Common myeloid progenitor, CD34-positive (primary cell): Measurements from ENCODE around the gene VPS13D.

Experiments
- CTCF ChIA-PET: fragments of 350-600 bp; sonication (Branson Sonifier 250); formaldehyde crosslinking; loops from one replicate; lab custom pipeline; 2021; ENCODE audit warnings: antibody characterized with exemption; lab: Charles Lee
- POLR2A ChIA-PET: fragments of 350-600 bp; sonication (Branson Sonifier 250); formaldehyde crosslinking; loops from one replicate; lab custom pipeline; 2021; ENCODE audit warnings: antibody characterized with exemption; lab: Charles Lee
- DNase-seq, 3 donors: peaks; one replicate each; pipeline versions ENCODE4 v3.0.0 to v3.0.0-alpha.2; 2013
- H3K27ac ChIP-seq, 2 experiments: 1 replicate in 1 of 2; 2 replicates in 1 of 2; pipeline ENCODE4 v1.7.0; 2013; ENCODE audit warnings: inconsistent platforms in 2 of 2, low read length in 2 of 2, mild to moderate bottlenecking in 2 of 2, low read depth in 1 of 2, moderate library complexity in 1 of 2; ENCODE audit not compliant: severe bottlenecking in 2 of 2, insufficient read depth in 1 of 2, poor library complexity in 1 of 2
- H3K27me3 ChIP-seq, 5 experiments: replicated peaks in 2 of 5; 1 replicate in 3 of 5; 2 replicates in 2 of 5; pipeline versions ENCODE4 v1.6.1 to v1.7.0; 2013; ENCODE audit warnings: low read length in 4 of 5, mild to moderate bottlenecking in 2 of 5, moderate library complexity in 2 of 5, inconsistent platforms in 1 of 5; ENCODE audit not compliant: insufficient read depth in 5 of 5, control insufficient read depth in 4 of 5
- H3K36me3 ChIP-seq, 4 experiments: 1 replicate in 2 of 4; 2 replicates in 2 of 4; pipeline versions ENCODE4 v1.6.1 to v1.7.0; 2013; ENCODE audit warnings: low read length in 3 of 4, control low read depth in 1 of 4, mild to moderate bottlenecking in 1 of 4; ENCODE audit not compliant: control insufficient read depth in 4 of 4, insufficient read depth in 4 of 4
- H3K4me1 ChIP-seq, 4 experiments: 1 replicate in 3 of 4; 2 replicates in 1 of 4; pipeline versions ENCODE4 v1.6.1 to v1.7.1; 2013; ENCODE audit warnings: low read length in 3 of 4, mild to moderate bottlenecking in 3 of 4, control low read depth in 1 of 4, inconsistent platforms in 1 of 4, moderate library complexity in 1 of 4; ENCODE audit not compliant: control insufficient read depth in 4 of 4, insufficient read depth in 4 of 4; ENCODE audit errors: control extremely low read depth in 1 of 4
- H3K4me3 ChIP-seq, 7 experiments: 1 replicate in 4 of 7; 2 replicates in 3 of 7; pipeline versions ENCODE4 v1.5.1 to v1.7.0; 2013; ENCODE audit warnings: mild to moderate bottlenecking in 7 of 7, low read length in 6 of 7, moderate library complexity in 6 of 7, inconsistent platforms in 2 of 7, low read depth in 2 of 7, control low read depth in 1 of 7; ENCODE audit not compliant: insufficient read depth in 4 of 7, control insufficient read depth in 1 of 7; ENCODE audit errors: extremely low read depth in 1 of 7
- H3K9me3 ChIP-seq, 5 experiments: 1 replicate in 4 of 5; 2 replicates in 1 of 5; pipeline versions ENCODE4 v1.6.1 to v1.7.1; 2013; ENCODE audit warnings: low read length in 4 of 5, mild to moderate bottlenecking in 2 of 5, inconsistent platforms in 1 of 5, low read depth in 1 of 5, moderate library complexity in 1 of 5; ENCODE audit not compliant: control insufficient read depth in 4 of 5, insufficient read depth in 2 of 5; ENCODE audit errors: control extremely low read depth in 1 of 5
- WGBS: methylation state at CpG from one replicate; pipeline ENCODE4 v1.1.5; 2013; ENCODE audit not compliant: insufficient coverage; 5-methylcytosine and 5-hydroxymethylcytosine counted together

Gene VPS13D

DNA sequence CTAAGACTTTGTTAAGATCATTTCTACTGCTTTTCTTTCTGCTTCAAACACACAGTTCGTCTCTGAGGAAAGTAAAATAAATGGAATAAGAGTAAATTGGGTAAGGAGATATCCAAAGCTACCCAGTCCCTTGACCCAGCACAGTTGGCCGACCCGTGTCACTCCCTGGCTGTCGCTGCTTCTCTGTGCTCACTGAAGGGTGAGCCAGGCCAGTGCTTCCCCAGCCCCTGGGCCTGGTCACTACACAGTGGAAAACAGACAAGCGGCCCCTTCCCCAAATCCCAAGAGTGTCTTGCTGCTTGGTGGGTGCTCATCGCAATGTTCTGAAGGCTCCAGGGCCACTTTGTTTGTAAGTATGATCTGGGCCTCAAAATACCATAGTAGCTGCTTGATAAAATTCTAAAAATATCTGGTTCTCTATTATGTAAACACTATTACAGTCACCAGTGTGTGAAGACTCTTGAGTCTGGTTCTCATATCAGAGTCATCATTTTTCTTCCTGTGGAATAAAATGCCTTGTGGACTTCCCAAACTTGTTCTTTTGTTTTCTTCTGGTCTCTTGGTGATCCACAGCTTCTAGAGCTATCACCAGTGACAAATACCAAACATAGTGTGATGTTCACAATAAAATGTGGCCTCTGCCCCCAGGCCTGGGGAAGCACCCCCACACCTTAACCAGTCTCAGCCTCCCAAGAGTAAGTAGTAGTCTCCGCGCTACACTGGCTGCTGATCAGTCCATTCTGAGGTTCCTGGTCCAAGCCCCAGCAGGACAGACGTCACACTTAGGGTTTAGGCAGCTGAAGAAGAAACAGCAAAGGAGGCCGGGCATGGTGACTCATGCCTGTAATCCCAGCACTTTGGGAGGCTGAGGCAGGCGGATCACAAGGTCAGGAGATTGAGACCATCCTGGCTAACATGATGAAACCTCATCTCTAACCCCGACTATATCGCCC is 282.0 kb downstream of the VPS13D start:
- Histone ChIP-seq H3K36me3 (peaks cover 0 to 15% (median 11%) of the 10 kb centered on the region in 4 experiments), H3K9me3 (no peaks in the 10 kb centered on the region), H3K4me3 (no peak overlapping the region), H3K27ac (peak overlapping the region in 1 of 2 experiments; percentile 59), H3K27me3 (no peaks in the 10 kb centered on the region), H3K4me1 (peaks cover 5 to 14% (median 10%) of the 10 kb centered on the region in 4 experiments)
- POLR2A ChIA-PET: interaction anchor here (1.1 kb wide), 1 partner anchor 34 kb away, joined by 3 read pairs; no protein-coding TSS in a partner anchor
- no peak for DNase-seq
- 100% methylated on average over 6 of the region's 13 CpGs for WGBS
- CTCF ChIA-PET: interaction anchor here (1.0 kb wide), 1 partner anchor 33 kb away, joined by 3 read pairs; no protein-coding TSS in a partner anchor

DNA sequence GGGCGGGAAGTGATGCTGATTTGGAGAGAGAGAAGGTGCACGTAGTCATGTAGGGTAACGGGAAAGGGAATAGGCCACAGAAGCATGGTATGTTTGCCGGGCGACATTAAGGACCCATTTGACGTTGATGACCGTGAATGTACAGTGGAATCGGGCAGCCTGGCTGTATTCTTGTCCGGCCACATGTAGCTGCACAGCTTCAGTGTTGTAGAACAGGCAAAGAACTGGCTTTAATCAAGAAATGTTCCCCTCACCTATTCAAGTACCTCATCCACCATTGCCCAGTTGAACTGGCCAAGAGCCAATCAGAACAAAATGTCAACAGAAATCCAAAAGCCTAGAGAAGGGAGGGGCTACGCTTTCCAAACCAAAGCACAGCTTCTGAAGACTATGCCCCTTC is 283.4 kb downstream of the VPS13D start:
- CTCF ChIA-PET: interaction anchor here (1.4 kb wide), 1 partner anchor 10 kb away, joined by 3 read pairs; no protein-coding TSS in a partner anchor

DNA sequence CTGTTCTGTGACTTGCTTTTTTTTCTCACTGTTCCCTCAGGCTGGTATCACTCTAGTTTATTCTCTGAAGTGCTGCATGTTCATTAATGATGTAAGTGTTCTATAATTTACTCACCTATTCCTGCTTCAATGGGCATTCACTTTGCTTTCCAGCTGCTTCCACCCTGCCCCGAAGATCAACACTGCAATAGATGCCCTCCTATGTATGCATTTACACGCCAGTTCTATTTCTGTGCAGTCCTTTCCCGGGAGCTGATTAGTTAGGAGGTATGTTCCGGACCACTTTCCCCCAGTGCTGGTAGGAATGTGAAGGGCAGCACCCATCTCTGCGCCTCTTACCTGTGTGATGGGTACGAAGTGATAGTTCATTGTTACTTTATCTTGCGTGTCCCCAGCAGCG is 284.8 kb downstream of the VPS13D start:
- H3K4me1 ChIP-seq: peaks cover 5 to 14% (median 10%) of the 10 kb centered on the region in 4 experiments
- no peaks in the 10 kb centered on the region for H3K27me3 ChIP-seq
- no peaks in the 10 kb centered on the region for H3K9me3 ChIP-seq
- DNase-seq: no peak
- ChIA-PET CTCF (no interaction called here), POLR2A (no interaction called here)
- no peaks in the 10 kb centered on the region for H3K36me3 ChIP-seq
- no peak overlapping the region for H3K4me3 ChIP-seq
- H3K27ac ChIP-seq: no peak overlapping the region
- 90% methylated on average over 5 of the region's 8 CpGs for WGBS

More for the DNA sequence above, 283.4 kb downstream of the VPS13D start:
- POLR2A ChIA-PET: no interaction called here
- 96% methylated on average over 9 of the region's 10 CpGs for WGBS
- H3K36me3 ChIP-seq: peaks cover 0 to 4% (median 2%) of the 10 kb centered on the region in 4 experiments
- H3K4me3 ChIP-seq: no peak overlapping the region
- no peak for DNase-seq
- no peaks in the 10 kb centered on the region for H3K27me3 ChIP-seq
- H3K4me1 ChIP-seq: peaks cover 5 to 14% (median 10%) of the 10 kb centered on the region in 4 experiments
- no peak overlapping the region for H3K27ac ChIP-seq
- H3K9me3 ChIP-seq: no peaks in the 10 kb centered on the region

DNA sequence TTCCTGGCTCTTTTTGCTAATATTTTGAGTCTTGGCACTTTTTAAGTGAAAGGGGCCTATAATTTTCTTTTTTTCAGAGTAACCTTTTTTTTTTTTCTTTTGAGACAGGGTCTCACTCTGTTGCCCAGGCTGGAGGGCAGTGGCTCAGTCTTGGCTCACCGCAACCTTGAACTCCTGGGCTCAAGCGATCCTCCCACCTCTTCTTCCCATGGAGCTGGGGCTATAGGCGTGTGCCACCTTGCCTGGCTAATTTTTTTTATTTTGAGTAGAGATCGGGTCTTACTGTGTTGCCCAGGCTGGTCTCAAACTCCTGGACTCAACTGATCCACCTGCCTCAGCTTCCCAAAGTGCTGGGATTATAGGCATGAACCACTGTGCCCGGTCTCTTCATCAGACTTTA is 285.4 kb downstream of the VPS13D start:
- WGBS: 100% methylated on average over 2 of the region's 5 CpGs
- Histone ChIP-seq H3K36me3 (no peaks in the 10 kb centered on the region), H3K27ac (no peak overlapping the region), H3K27me3 (no peaks in the 10 kb centered on the region), H3K4me3 (no peak overlapping the region), H3K9me3 (no peaks in the 10 kb centered on the region), H3K4me1 (peaks cover 0 to 8% (median 6%) of the 10 kb centered on the region in 4 experiments)
- no peak for DNase-seq
- CTCF ChIA-PET: no interaction called here
- POLR2A ChIA-PET: no interaction called here

DNA sequence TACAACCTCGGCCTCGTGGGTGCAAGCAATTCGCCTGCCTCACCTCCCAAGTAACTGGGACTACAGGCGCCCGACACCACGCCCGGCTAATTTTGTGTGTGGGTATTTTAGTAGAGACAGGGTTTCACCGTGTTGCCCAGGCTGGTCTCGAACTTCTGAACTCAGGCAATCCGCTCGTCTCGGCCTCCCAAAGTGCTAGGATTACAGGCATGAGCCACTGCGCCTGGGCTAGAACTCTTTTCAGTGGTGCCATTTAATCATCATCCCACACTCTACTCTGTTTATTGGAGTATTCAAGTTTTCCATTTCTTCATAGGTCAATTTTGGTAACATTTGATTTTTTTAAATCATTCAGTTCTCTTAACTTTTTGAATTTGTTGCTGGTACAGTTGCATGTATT is 286.9 kb downstream of the VPS13D start:
- no peaks in the 10 kb centered on the region for H3K4me1 ChIP-seq
- no peaks in the 10 kb centered on the region for H3K36me3 ChIP-seq
- 100% methylated on average over 3 of the region's 13 CpGs for WGBS
- H3K9me3 ChIP-seq: no peaks in the 10 kb centered on the region
- no peak overlapping the region for H3K4me3 ChIP-seq
- ChIA-PET POLR2A (no interaction called here), CTCF (no interaction called here)
- H3K27ac ChIP-seq: no peak overlapping the region
- no peak for DNase-seq
- no peaks in the 10 kb centered on the region for H3K27me3 ChIP-seq

DNA sequence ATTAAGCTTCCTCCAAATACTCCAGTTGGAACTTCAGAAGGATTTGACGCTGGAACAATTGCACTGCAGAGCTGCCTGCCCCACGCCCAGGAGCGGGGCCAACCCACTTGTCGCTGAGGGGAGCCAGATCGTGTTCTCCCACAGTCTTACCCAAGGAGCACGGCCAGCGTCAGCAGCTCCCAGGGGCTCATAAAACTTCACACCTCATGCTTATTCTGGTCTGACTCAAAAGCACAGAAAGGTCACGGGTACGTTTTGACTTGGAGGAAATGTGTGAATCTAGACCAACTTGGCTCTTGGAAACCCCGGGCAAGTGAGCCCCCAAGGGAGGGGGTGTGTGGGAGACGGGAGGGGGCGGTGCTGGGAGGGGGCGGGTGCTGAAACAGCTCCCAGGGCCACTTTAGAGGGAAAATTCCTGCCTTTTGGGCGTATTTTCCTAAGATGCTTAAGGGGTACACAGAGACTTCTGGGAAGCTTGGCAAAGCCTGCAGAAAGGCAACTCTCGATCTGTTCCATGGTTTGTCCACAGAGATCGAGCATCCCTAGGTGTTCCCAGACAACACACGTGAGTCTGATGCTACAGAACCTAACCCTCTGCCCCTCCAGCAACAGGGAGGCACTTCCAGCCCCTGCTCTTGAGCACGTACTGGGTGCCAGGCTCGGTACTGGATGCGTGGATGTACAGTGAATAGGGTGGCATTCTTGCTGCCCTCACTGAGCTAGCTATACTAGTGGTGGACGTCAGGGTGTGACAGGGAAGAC is 289.3 kb downstream of the VPS13D start:
- no peaks in the 10 kb centered on the region for H3K9me3 ChIP-seq
- 94% methylated on average over 14 of the region's 21 CpGs for WGBS
- ChIA-PET CTCF (no interaction called here), POLR2A (no interaction called here)
- no peaks in the 10 kb centered on the region for H3K36me3 ChIP-seq
- H3K27me3 ChIP-seq: no peaks in the 10 kb centered on the region
- no peak overlapping the region for H3K27ac ChIP-seq
- H3K4me3 ChIP-seq: no peak overlapping the region
- no peaks in the 10 kb centered on the region for H3K4me1 ChIP-seq
- no peak for DNase-seq
